ENCODE results near the gene RBBP4.

GRCh38 chr1:32725615-32725982, 74.6 kb downstream of the RBBP4 start:
- TF ChIP-seq EP300 (IDR thresholded peaks at IDR 0.05; ENCODE audit: low read depth), result no peak
- TF ChIP-seq CTCF (IDR thresholded peaks at IDR 0.05), result no peak
- no peak for TF ChIP-seq POLR2A (IDR thresholded peaks at IDR 0.05)
- TF ChIP-seq POLR2AphosphoS5 (IDR thresholded peaks at IDR 0.05), result no peak

Data from transverse colon (tissue), 4 donors.